ENCODE results near the gene ARL15. TPM values are rescaled to one million over a fixed set of nuclear protein-coding genes. Genes with fewer than 3 reads are reported as not detected.

ARL15 gene
- total RNA-seq, 1 donor from 2014 or later = 30.8 TPM

DNA sequence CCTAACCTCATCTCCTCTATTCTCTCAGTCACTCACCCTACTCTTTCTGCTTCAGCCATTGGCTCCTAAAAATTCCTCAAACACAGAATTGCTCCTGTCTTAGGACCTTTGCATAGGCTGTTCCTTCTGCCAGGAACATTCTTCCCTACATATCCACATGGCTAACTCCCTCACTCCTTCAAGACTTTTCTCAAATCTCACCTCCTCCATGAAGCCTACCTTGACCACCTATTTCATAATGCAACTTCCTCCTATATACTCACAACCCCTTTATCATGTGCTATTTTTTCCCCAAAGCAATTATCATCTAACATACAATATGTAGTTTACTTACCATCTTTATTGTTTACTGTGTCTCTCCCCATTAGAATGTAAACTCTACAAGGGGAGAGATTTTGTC lies 45.8 kb downstream of the ARL15 start:
- no peaks in the 10 kb centered on the region for H3K27me3 ChIP-seq (ENCODE audit: low read depth)
- no peak overlapping the region for H3K27ac ChIP-seq
- no peak for DNase-seq
- H3K9me3 ChIP-seq = no peaks in the 10 kb centered on the region
- ATAC-seq = no peak
- no peaks in the 10 kb centered on the region for H3K36me3 ChIP-seq
- no peaks in the 10 kb centered on the region for H3K4me1 ChIP-seq
- no peak overlapping the region for H3K4me3 ChIP-seq
- TF ChIP-seq, protein P1, sequence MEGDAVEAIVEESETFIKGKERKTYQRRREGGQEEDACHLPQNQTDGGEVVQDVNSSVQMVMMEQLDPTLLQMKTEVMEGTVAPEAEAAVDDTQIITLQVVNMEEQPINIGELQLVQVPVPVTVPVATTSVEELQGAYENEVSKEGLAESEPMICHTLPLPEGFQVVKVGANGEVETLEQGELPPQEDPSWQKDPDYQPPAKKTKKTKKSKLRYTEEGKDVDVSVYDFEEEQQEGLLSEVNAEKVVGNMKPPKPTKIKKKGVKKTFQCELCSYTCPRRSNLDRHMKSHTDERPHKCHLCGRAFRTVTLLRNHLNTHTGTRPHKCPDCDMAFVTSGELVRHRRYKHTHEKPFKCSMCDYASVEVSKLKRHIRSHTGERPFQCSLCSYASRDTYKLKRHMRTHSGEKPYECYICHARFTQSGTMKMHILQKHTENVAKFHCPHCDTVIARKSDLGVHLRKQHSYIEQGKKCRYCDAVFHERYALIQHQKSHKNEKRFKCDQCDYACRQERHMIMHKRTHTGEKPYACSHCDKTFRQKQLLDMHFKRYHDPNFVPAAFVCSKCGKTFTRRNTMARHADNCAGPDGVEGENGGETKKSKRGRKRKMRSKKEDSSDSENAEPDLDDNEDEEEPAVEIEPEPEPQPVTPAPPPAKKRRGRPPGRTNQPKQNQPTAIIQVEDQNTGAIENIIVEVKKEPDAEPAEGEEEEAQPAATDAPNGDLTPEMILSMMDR (IDR thresholded peaks at IDR 0.05) = no peak
- intact Hi-C loops (cut with DNase I) = no loop called here

- ATAC-seq (no peak), DNase-seq (no peak)
- Histone ChIP-seq H3K27me3 (ENCODE audit: low read depth) (no peaks in the 10 kb centered on the region), H3K9me3 (no peaks in the 10 kb centered on the region), H3K4me3 (no peak overlapping the region), H3K36me3 (no peaks in the 10 kb centered on the region), H3K27ac (no peak overlapping the region), H3K4me1 (no peaks in the 10 kb centered on the region)
- intact Hi-C loops (cut with DNase I) = no loop called here
- TF ChIP-seq, protein P1 (IDR thresholded peaks at IDR 0.05) = no peak
Observed at GRCh38 chr5:54263447-54263846, 46.9 kb downstream of the ARL15 start.

- ATAC-seq (no peak), DNase-seq (no peak)
- H3K4me3 ChIP-seq = no peak overlapping the region
- H3K9me3 ChIP-seq = no peaks in the 10 kb centered on the region
- intact Hi-C loops (cut with DNase I) = no loop called here
- no peaks in the 10 kb centered on the region for H3K36me3 ChIP-seq
- H3K27ac ChIP-seq = no peak overlapping the region
- H3K4me1 ChIP-seq = no peaks in the 10 kb centered on the region
- TF ChIP-seq, protein P1 (IDR thresholded peaks at IDR 0.05) = no peak
- no peaks in the 10 kb centered on the region for H3K27me3 ChIP-seq (ENCODE audit: low read depth)
Observed at GRCh38 chr5:54261596-54261995, 48.8 kb downstream of the ARL15 start.

- no peaks in the 10 kb centered on the region for H3K27me3 ChIP-seq (ENCODE audit: low read depth)
- no peaks in the 10 kb centered on the region for H3K36me3 ChIP-seq
- no peaks in the 10 kb centered on the region for H3K4me1 ChIP-seq
- ATAC-seq (no peak), DNase-seq (no peak)
- H3K9me3 ChIP-seq = no peaks in the 10 kb centered on the region
- H3K4me3 ChIP-seq = no peak overlapping the region
- intact Hi-C loops (cut with DNase I) = loop anchor here (5.0 kb wide), 1 partner anchor 162 kb away; no protein-coding TSS in a partner anchor
- TF ChIP-seq, protein P1 (IDR thresholded peaks at IDR 0.05) = no peak
- no peak overlapping the region for H3K27ac ChIP-seq
Observed at GRCh38 chr5:54259981-54260380, 50.4 kb downstream of the ARL15 start.

- no peak overlapping the region for H3K27ac ChIP-seq
- no peaks in the 10 kb centered on the region for H3K36me3 ChIP-seq
- intact Hi-C loops (cut with DNase I) = loop anchor here (5.0 kb wide), 1 partner anchor 163 kb away; no protein-coding TSS in a partner anchor
- ATAC-seq (no peak), DNase-seq (no peak)
- TF ChIP-seq, protein P1 (IDR thresholded peaks at IDR 0.05) = no peak
- H3K4me1 ChIP-seq = no peaks in the 10 kb centered on the region
- no peak overlapping the region for H3K4me3 ChIP-seq
- no peaks in the 10 kb centered on the region for H3K9me3 ChIP-seq
- H3K27me3 ChIP-seq (ENCODE audit: low read depth) = no peaks in the 10 kb centered on the region
Observed at GRCh38 chr5:54259090-54259489, 51.3 kb downstream of the ARL15 start.
